ENCODE results near the gene OTC. TPM values are rescaled to one million over a fixed set of nuclear protein-coding genes. Genes with fewer than 3 reads are reported as not detected.

Gene OTC
- polyA plus RNA-seq, 4 donors, result 65.4 to 130 (median 70.9) TPM

GRCh38 chrX:38452603-38453002 lies 100.2 kb downstream of the OTC start:
- peak; percentile 5 to 37 for DNase-seq
- peak overlapping the region in 1 of 3 donors; percentile 28 for H3K27ac ChIP-seq (ENCODE audit: low read depth in 1 of 3, low read length in 2 of 3)

GRCh38 chrX:38458071-38458470 lies 105.7 kb downstream of the OTC start:
- no peak for FAIRE-seq
- DNase-seq, result peak; percentile 17 to 25
- peaks cover 0 to 11% of the 10 kb centered on the region in 2 donors for H3K9me3 ChIP-seq (ENCODE audit: control insufficient read depth in 2 of 2, insufficient read depth in 1 of 2, low read depth in 1 of 2, low read length in 1 of 2)
- H3K36me3 ChIP-seq (ENCODE audit: control insufficient read depth in 3 of 3, insufficient read depth in 2 of 3, low read depth in 1 of 3, low read length in 3 of 3), result no peaks in the 10 kb centered on the region
- H3K27me3 ChIP-seq (ENCODE audit: control insufficient read depth in 3 of 3, insufficient read depth in 3 of 3, low read length in 3 of 3), result peaks cover 0 to 3% (median 0%) of the 10 kb centered on the region in 3 donors
- peaks cover 0 to 3% (median 0%) of the 10 kb centered on the region in 3 donors for H3K4me1 ChIP-seq (ENCODE audit: control insufficient read depth in 3 of 3, insufficient read depth in 2 of 3, low read depth in 1 of 3, low read length in 2 of 3)
- WGBS, 3 donors, result 65 to 91% (median 71%) methylated on average over 1 of the region's 1 CpG
- H3K4me3 ChIP-seq (ENCODE audit: low read depth in 1 of 3, low read length in 3 of 3), result no peak overlapping the region
- no peak overlapping the region for H3K27ac ChIP-seq (ENCODE audit: low read depth in 1 of 3, low read length in 2 of 3)

More at GRCh38 chrX:38452603-38453002, 100.2 kb downstream of the OTC start:
- Histone ChIP-seq H3K36me3 (ENCODE audit: control insufficient read depth in 3 of 3, insufficient read depth in 2 of 3, low read depth in 1 of 3, low read length in 3 of 3) (no peaks in the 10 kb centered on the region), H3K27me3 (ENCODE audit: control insufficient read depth in 3 of 3, insufficient read depth in 3 of 3, low read length in 3 of 3) (no peaks in the 10 kb centered on the region), H3K4me1 (ENCODE audit: control insufficient read depth in 3 of 3, insufficient read depth in 2 of 3, low read depth in 1 of 3, low read length in 2 of 3) (peaks cover 0 to 9% (median 0%) of the 10 kb centered on the region in 3 donors), H3K9me3 (ENCODE audit: control insufficient read depth in 2 of 2, insufficient read depth in 1 of 2, low read depth in 1 of 2, low read length in 1 of 2) (peaks cover 0 to 3% of the 10 kb centered on the region in 2 donors), H3K4me3 (ENCODE audit: low read depth in 1 of 3, low read length in 3 of 3) (no peak overlapping the region)
- FAIRE-seq, result no peak

- FAIRE-seq (no peak), DNase-seq (no peak)
- Histone ChIP-seq H3K4me1 (ENCODE audit: control insufficient read depth in 3 of 3, insufficient read depth in 2 of 3, low read depth in 1 of 3, low read length in 2 of 3) (no peaks in the 10 kb centered on the region), H3K9me3 (ENCODE audit: control insufficient read depth in 2 of 2, insufficient read depth in 1 of 2, low read depth in 1 of 2, low read length in 1 of 2) (peaks cover 0 to 9% of the 10 kb centered on the region in 2 donors), H3K27ac (ENCODE audit: low read depth in 1 of 3, low read length in 2 of 3) (no peak overlapping the region), H3K4me3 (ENCODE audit: low read depth in 1 of 3, low read length in 3 of 3) (no peak overlapping the region), H3K27me3 (ENCODE audit: control insufficient read depth in 3 of 3, insufficient read depth in 3 of 3, low read length in 3 of 3) (peaks cover 0 to 3% (median 0%) of the 10 kb centered on the region in 3 donors), H3K36me3 (ENCODE audit: control insufficient read depth in 3 of 3, insufficient read depth in 2 of 3, low read depth in 1 of 3, low read length in 3 of 3) (no peaks in the 10 kb centered on the region)
These were observed 109.9 kb downstream of the OTC start for GRCh38 chrX:38462257-38462656.

DNA sequence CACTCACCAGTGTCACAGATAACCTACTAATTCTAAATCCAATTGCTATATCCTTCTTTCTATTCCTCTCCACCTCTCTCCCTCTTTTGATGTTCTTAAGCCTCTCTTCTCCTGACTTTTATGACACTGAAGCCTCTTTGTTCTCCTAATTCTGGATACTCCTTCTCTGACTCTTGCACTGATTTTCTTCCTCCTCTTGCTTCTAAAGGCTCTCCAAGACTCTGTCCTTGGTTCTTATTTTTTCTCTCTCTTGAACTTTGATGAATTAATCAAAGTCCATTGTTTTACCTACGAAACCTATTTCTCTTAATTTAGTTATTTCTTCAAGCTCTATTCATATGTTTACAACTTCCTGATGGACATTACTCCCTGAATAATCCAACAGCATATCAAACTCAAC lies 113.3 kb downstream of the OTC start:
- H3K36me3 ChIP-seq (ENCODE audit: control insufficient read depth in 3 of 3, insufficient read depth in 2 of 3, low read depth in 1 of 3, low read length in 3 of 3), result no peaks in the 10 kb centered on the region
- FAIRE-seq (no peak), DNase-seq (no peak)
- no peak overlapping the region for H3K4me3 ChIP-seq (ENCODE audit: low read depth in 1 of 3, low read length in 3 of 3)
- H3K9me3 ChIP-seq (ENCODE audit: control insufficient read depth in 2 of 2, insufficient read depth in 1 of 2, low read depth in 1 of 2, low read length in 1 of 2), result peaks cover 0 to 9% of the 10 kb centered on the region in 2 donors
- WGBS, 3 donors, result 14 to 70% (median 29%) methylated on average over 1 of the region's 1 CpG
- no peaks in the 10 kb centered on the region for H3K4me1 ChIP-seq (ENCODE audit: control insufficient read depth in 3 of 3, insufficient read depth in 2 of 3, low read depth in 1 of 3, low read length in 2 of 3)
- no peak overlapping the region for H3K27ac ChIP-seq (ENCODE audit: low read depth in 1 of 3, low read length in 2 of 3)
- H3K27me3 ChIP-seq (ENCODE audit: control insufficient read depth in 3 of 3, insufficient read depth in 3 of 3, low read length in 3 of 3), result no peaks in the 10 kb centered on the region

DNA sequence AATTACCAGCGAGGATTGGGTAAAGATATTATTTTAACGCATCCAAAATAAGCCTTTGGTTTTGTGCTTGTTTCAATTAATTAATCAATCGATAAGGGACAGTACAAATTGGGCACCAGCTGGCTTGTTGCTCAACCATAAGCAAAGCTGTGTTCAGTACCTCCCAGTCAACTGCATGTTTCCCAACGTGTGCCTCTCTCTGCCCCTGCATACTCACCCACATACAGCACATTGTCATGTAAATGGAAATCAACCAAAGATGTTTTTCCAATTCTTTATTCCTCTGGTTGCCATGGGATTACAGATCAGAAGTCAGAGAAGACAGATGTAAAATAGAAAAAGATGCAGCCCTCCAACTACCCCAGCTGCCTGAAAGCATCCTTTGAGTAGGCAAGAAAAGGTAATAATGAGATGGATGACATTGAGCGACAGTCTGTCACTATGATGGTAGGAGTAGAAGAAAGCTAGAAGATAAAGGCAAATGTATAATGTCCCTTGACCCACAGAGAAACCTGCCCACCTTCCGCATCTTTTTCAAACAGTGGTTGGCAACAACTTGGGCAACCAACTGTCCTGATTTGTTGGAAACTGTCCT lies 116.3 kb downstream of the OTC start:
- no peaks in the 10 kb centered on the region for H3K4me1 ChIP-seq (ENCODE audit: control insufficient read depth in 3 of 3, insufficient read depth in 2 of 3, low read depth in 1 of 3, low read length in 2 of 3)
- no peaks in the 10 kb centered on the region for H3K27me3 ChIP-seq (ENCODE audit: control insufficient read depth in 3 of 3, insufficient read depth in 3 of 3, low read length in 3 of 3)
- no peaks in the 10 kb centered on the region for H3K9me3 ChIP-seq (ENCODE audit: control insufficient read depth in 2 of 2, insufficient read depth in 1 of 2, low read depth in 1 of 2, low read length in 1 of 2)
- DNase-seq, result no peak
- 74 to 86% (median 75%) methylated on average over 6 of the region's 6 CpGs for WGBS, 3 donors
- H3K27ac ChIP-seq (ENCODE audit: low read depth in 1 of 3, low read length in 2 of 3), result no peak overlapping the region
- FAIRE-seq, result no peak
- no peaks in the 10 kb centered on the region for H3K36me3 ChIP-seq (ENCODE audit: control insufficient read depth in 3 of 3, insufficient read depth in 2 of 3, low read depth in 1 of 3, low read length in 3 of 3)
- no peak overlapping the region for H3K4me3 ChIP-seq (ENCODE audit: low read depth in 1 of 3, low read length in 3 of 3)

Other genes starting within 250 kb of the OTC start
- 100 to 1,000 TPM in 1 of 4 donors, 1 to 10 TPM in 3; 2.2 to 104 (median 5.0) TPM for gene SRPX, start 131.7 kb upstream of the OTC start, polyA plus RNA-seq
- 10 to 100 TPM in 2 of 4 donors, 1 to 10 TPM in 2; 2.9 to 15.7 (median 10.0) TPM for gene RPGR, start 25.1 kb upstream of the OTC start, polyA plus RNA-seq
- gene TSPAN7, start 208.9 kb downstream of the OTC start, polyA plus RNA-seq, result 10 to 100 TPM in 2 of 4 donors, 1 to 10 TPM in 2; 6.9 to 70.5 (median 31.4) TPM

Measured in small intestine (tissue), 7 donors.